Renal cortical epithelial cell (primary cell): Measurements from ENCODE around the gene KCNMA1. TPM values are rescaled to one million over a fixed set of nuclear protein-coding genes. Genes with fewer than 3 reads are reported as not detected.

Experiments
- DNase-seq: peaks from one replicate; pipeline ENCODE4 v3.0.0-alpha.2; 2011; ENCODE audit warnings: low read depth
- total RNA-seq: library from RNA; depleted of rRNA; stranded (reverse); fragments of >200 nt; gene quantifications from 2 replicates; pipeline ENCODE4 v1.2.3, GENCODE V29; 2014

KCNMA1 gene
- total RNA-seq, 1 donor from 2014 or later: 12.9 TPM

GRCh38 chr10:77485847-77486246 is 151.8 kb downstream of the KCNMA1 start:
- no peak for DNase-seq

GRCh38 chr10:77482072-77482471 is 155.5 kb downstream of the KCNMA1 start:
- no peak for DNase-seq

- no peak for DNase-seq
These were observed 158.0 kb downstream of the KCNMA1 start for GRCh38 chr10:77479586-77479985.

- no peak for DNase-seq
These were observed 158.6 kb downstream of the KCNMA1 start for GRCh38 chr10:77478962-77479359.

- DNase-seq: peak; percentile 93
These were observed 159.2 kb downstream of the KCNMA1 start for GRCh38 chr10:77478247-77478961.

GRCh38 chr10:77475522-77475921 is 162.1 kb downstream of the KCNMA1 start:
- DNase-seq: no peak

- DNase-seq: no peak
These were observed 162.7 kb downstream of the KCNMA1 start for GRCh38 chr10:77474939-77475338.

- DNase-seq: no peak
These were observed 163.2 kb downstream of the KCNMA1 start for GRCh38 chr10:77474386-77474785.

GRCh38 chr10:77472146-77472545 is 165.5 kb downstream of the KCNMA1 start:
- no peak for DNase-seq

- DNase-seq: no peak
These were observed 166.5 kb downstream of the KCNMA1 start for GRCh38 chr10:77471069-77471536.

GRCh38 chr10:77467422-77467963 is 170.1 kb downstream of the KCNMA1 start:
- no peak for DNase-seq

- DNase-seq: peak; percentile 54
These were observed 173.5 kb downstream of the KCNMA1 start for GRCh38 chr10:77463967-77464745.

GRCh38 chr10:77463499-77463898 is 174.1 kb downstream of the KCNMA1 start:
- DNase-seq: no peak

- no peak for DNase-seq
These were observed 175.8 kb downstream of the KCNMA1 start for GRCh38 chr10:77461636-77462296.

GRCh38 chr10:77459905-77460304 is 177.7 kb downstream of the KCNMA1 start:
- DNase-seq: no peak

- no peak for DNase-seq
These were observed 178.5 kb downstream of the KCNMA1 start for GRCh38 chr10:77458986-77459590.

GRCh38 chr10:77457721-77458120 is 179.9 kb downstream of the KCNMA1 start:
- DNase-seq: no peak

- DNase-seq: no peak
These were observed 180.3 kb downstream of the KCNMA1 start for GRCh38 chr10:77457266-77457665.

GRCh38 chr10:77456414-77456813 is 181.2 kb downstream of the KCNMA1 start:
- no peak for DNase-seq

- DNase-seq: peak; percentile 55
These were observed 182.0 kb downstream of the KCNMA1 start for GRCh38 chr10:77455561-77455960.

GRCh38 chr10:77452952-77453564 is 184.6 kb downstream of the KCNMA1 start:
- DNase-seq: no peak
